ENCODE measurements around the gene PLPP3. TPM values are rescaled to one million over a fixed set of nuclear protein-coding genes. Genes with fewer than 3 reads are reported as not detected.

PLPP3 gene
- total and polyA plus RNA-seq, 3 donors from 2014 or later = 41.5 to 103 (median 82.0) TPM

- TF ChIP-seq CTCF (IDR thresholded peaks at IDR 0.05) (no peak), POLR2A (IDR thresholded peaks at IDR 0.05) (no peak)
- no peak overlapping the region for H3K4me3 ChIP-seq
- no peak for DNase-seq
- peaks cover 5% of the 10 kb centered on the region for H3K4me1 ChIP-seq
- no peak overlapping the region for H3K27ac ChIP-seq
- WGBS, 2 donors = 84 to 86% methylated on average over 10 of the region's 10 CpGs
- H3K27me3 ChIP-seq = no peaks in the 10 kb centered on the region
- intact Hi-C loops (cut with DNase I; ENCODE audit: low total_unique reads) = no loop called here
- no peaks in the 10 kb centered on the region for H3K36me3 ChIP-seq (ENCODE audit: low read depth, missing control alignments)
- no peaks in the 10 kb centered on the region for H3K9me3 ChIP-seq
Measured at GRCh38 chr1:56457756-56458375, 121.5 kb downstream of the PLPP3 start.

GRCh38 chr1:56456435-56457101, 122.8 kb downstream of the PLPP3 start:
- intact Hi-C loops (cut with DNase I; ENCODE audit: low total_unique reads) = no loop called here
- DNase-seq = no peak
- Histone ChIP-seq H3K9me3 (no peaks in the 10 kb centered on the region), H3K36me3 (ENCODE audit: low read depth, missing control alignments) (no peaks in the 10 kb centered on the region), H3K4me3 (no peak overlapping the region), H3K4me1 (peaks cover 5% of the 10 kb centered on the region), H3K27ac (no peak overlapping the region), H3K27me3 (no peaks in the 10 kb centered on the region)
- TF ChIP-seq CTCF (IDR thresholded peaks at IDR 0.05) = no peak
- TF ChIP-seq POLR2A (IDR thresholded peaks at IDR 0.05) = no peak
- 80 to 87% methylated on average over 12 of the region's 12 CpGs for WGBS, 2 donors

- TF ChIP-seq CTCF (IDR thresholded peaks at IDR 0.05) = no peak
- no peak for TF ChIP-seq POLR2A (IDR thresholded peaks at IDR 0.05)
- DNase-seq = no peak
- Histone ChIP-seq H3K36me3 (ENCODE audit: low read depth, missing control alignments) (no peaks in the 10 kb centered on the region), H3K4me3 (no peak overlapping the region), H3K27ac (no peak overlapping the region), H3K4me1 (peaks cover 5% of the 10 kb centered on the region), H3K27me3 (no peaks in the 10 kb centered on the region), H3K9me3 (no peaks in the 10 kb centered on the region)
- intact Hi-C loops (cut with DNase I; ENCODE audit: low total_unique reads) = no loop called here
- WGBS, 2 donors = 55 to 57% methylated on average over 10 of the region's 10 CpGs
Measured at GRCh38 chr1:56453417-56454078, 125.8 kb downstream of the PLPP3 start.

- intact Hi-C loops (cut with DNase I; ENCODE audit: low total_unique reads) = no loop called here
- no peak for TF ChIP-seq POLR2A (IDR thresholded peaks at IDR 0.05)
- no peak for TF ChIP-seq CTCF (IDR thresholded peaks at IDR 0.05)
- no peak for DNase-seq
- Histone ChIP-seq H3K4me3 (no peak overlapping the region), H3K4me1 (peaks cover 5% of the 10 kb centered on the region), H3K27ac (no peak overlapping the region), H3K27me3 (no peaks in the 10 kb centered on the region), H3K36me3 (ENCODE audit: low read depth, missing control alignments) (no peaks in the 10 kb centered on the region), H3K9me3 (no peaks in the 10 kb centered on the region)
- WGBS, 2 donors = 83 to 88% methylated on average over 4 of the region's 4 CpGs
Measured at GRCh38 chr1:56453016-56453415, 126.3 kb downstream of the PLPP3 start.

Data from testis (tissue), 3 donors.